Stimulated activated CD4-positive, alpha-beta T cell treated with anti-CD3 and anti-CD28 coated beads, Interleukin-12 subunit alpha, Interleukin-12 subunit beta, amount 100 ng/mL, for 24 hours (primary cell): ENCODE results near the gene GRIP2.

ENCODE experiments used
- DNase-seq, 2 experiments: peaks; one replicate each; pipeline ENCODE4 v3.0.0-alpha.2; 2020; ENCODE audit warnings: low read depth in 2 of 2

GRIP2 gene

GRCh38 chr3:14539384-14539741 lies 779 bp downstream of the GRIP2 start:
- DNase-seq, result no peak

- no peak for DNase-seq
Measured at GRCh38 chr3:14538451-14539088, 1.6 kb downstream of the GRIP2 start.

- no peak for DNase-seq
Measured at GRCh38 chr3:14537590-14538450, 2.3 kb downstream of the GRIP2 start.

- no peak for DNase-seq
Measured at GRCh38 chr3:14536837-14537589, 3.1 kb downstream of the GRIP2 start.

GRCh38 chr3:14536055-14536815 lies 3.9 kb downstream of the GRIP2 start:
- no peak for DNase-seq

GRCh38 chr3:14535616-14536015 lies 4.5 kb downstream of the GRIP2 start:
- no peak for DNase-seq

GRCh38 chr3:14534516-14535191 lies 5.5 kb downstream of the GRIP2 start:
- DNase-seq, result no peak

GRCh38 chr3:14533457-14533958 lies 6.6 kb downstream of the GRIP2 start:
- DNase-seq, result no peak

GRCh38 chr3:14532691-14533456 lies 7.3 kb downstream of the GRIP2 start:
- no peak for DNase-seq

GRCh38 chr3:14531856-14532395 lies 8.2 kb downstream of the GRIP2 start:
- no peak for DNase-seq

- no peak for DNase-seq
Measured at GRCh38 chr3:14528081-14528480, 12.1 kb downstream of the GRIP2 start.

- DNase-seq, result no peak
Measured at GRCh38 chr3:14525685-14526631, 14.2 kb downstream of the GRIP2 start.

- no peak for DNase-seq
Measured at GRCh38 chr3:14524920-14525660, 15.1 kb downstream of the GRIP2 start.

GRCh38 chr3:14524311-14524711 lies 15.8 kb downstream of the GRIP2 start:
- DNase-seq, result no peak

- DNase-seq, result no peak
Measured at GRCh38 chr3:14523792-14524191, 16.4 kb downstream of the GRIP2 start.

GRCh38 chr3:14522768-14523167 lies 17.4 kb downstream of the GRIP2 start:
- no peak for DNase-seq

GRCh38 chr3:14522129-14522691 lies 17.9 kb downstream of the GRIP2 start:
- DNase-seq, result no peak

GRCh38 chr3:14521611-14522010 lies 18.5 kb downstream of the GRIP2 start:
- no peak for DNase-seq
